ENCODE results near the gene CDH23. TPM values are rescaled to one million over a fixed set of nuclear protein-coding genes. Genes with fewer than 3 reads are reported as not detected.

The CDH23 gene
- total and polyA plus RNA-seq, 9 of the 15 experiments (the other 6 are each of a cell fraction or from before 2014, with no cell fraction given) = 0.18 to 1.2 (median 0.47) TPM

DNA sequence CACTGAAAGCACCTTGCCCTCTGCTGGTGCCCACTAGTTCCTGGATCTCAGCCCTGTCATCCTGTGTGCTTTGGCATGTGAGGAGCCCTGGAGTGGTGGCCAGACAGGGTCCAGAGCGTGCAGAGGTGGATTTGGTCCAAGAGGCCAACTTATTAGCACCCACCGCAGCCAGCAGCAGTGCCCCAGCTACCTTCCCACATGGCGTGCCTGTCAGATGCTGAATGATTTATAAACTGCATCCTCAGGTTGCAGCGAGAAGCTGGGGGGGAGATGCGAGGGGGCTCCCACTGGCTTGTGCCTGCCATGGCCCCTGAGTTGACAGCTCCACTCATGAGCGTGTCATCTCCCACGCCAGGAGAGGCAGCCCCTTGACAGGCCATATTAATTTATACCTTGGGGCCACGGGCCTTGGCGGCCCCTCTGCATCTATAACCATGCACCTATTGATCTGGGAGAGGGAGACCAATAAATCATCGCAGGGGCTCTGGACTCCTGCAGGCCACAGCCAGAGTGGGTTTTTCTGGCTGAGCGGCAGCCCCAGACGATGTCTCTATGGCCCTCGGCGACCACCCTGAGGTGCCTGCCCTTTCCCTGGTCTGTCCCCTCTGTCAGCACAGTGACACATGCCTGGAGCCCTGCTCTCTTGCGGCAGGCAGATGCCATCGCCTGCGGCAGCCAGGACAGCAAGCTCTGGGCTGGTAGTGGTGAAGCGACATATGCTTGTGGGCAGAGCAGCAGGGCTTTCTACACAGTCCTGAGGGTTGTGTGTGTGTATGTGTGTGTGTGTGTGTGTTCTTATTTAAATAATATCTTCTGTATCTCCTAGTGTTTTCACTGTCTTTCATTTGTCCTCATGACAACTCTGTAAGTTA lies 120.8 kb downstream of the CDH23 start:
- Histone ChIP-seq H2AFZ (ENCODE audit: low read depth, low read length) (no peak overlapping the region), H3K27ac (ENCODE audit: extremely low read depth, low read depth, low read length) (no peak overlapping the region), H3K79me2 (ENCODE audit: control insufficient read depth, insufficient read depth, low read length) (no peaks in the 10 kb centered on the region), H3K36me3 (ENCODE audit: control insufficient read depth, insufficient read depth, low read length) (no peaks in the 10 kb centered on the region), H3K27me3 (ENCODE audit: control insufficient read depth in 2 of 2, insufficient read depth in 2 of 2, low read length in 2 of 2) (peaks cover 41 to 74% of the 10 kb centered on the region in 2 experiments), H3K4me3 (no peak overlapping the region), H3K9me3 (replicated peaks; ENCODE audit: control insufficient read depth, insufficient read depth, low read depth, low read length) (no peaks in the 10 kb centered on the region), H3K9ac (ENCODE audit: insufficient read depth in 1 of 2, low read depth in 2 of 2, low read length in 2 of 2) (peak overlapping the region in 1 of 2 experiments; percentile 23; a peak in 1 of 4 replicates), H3K9me1 (ENCODE audit: control insufficient read depth, insufficient read depth, low read length) (no peaks in the 10 kb centered on the region), H4K20me1 (replicated peaks; ENCODE audit: control insufficient read depth, insufficient read depth, low read length) (peaks cover 23% of the 10 kb centered on the region), H3K4me2 (ENCODE audit: insufficient read depth, low read length) (no peak overlapping the region), H3K4me1 (replicated peaks in 1 of 2; ENCODE audit: control insufficient read depth in 2 of 2, insufficient read depth in 2 of 2, low read length in 2 of 2) (no peaks in the 10 kb centered on the region)
- intact Hi-C loops (cut with micrococcal nuclease) = no loop called here
- in situ Hi-C loops (cut with MboI) = no loop called here
- ATAC-seq (no peak), FAIRE-seq (no peak), DNase-seq (ENCODE audit: extremely low read depth in 1 of 4, low spot score in 3 of 4) (no peak)
- no TSS peak for BruUV-seq (replicated peaks)
- ChIA-PET POLR2A (interaction anchor here (0.5 to 1.5 kb wide), 8 partner anchors 12 to 630 kb away, joined by 3 to 4 read pairs (median 3); no protein-coding TSS in a partner anchor), CTCF (ENCODE audit: low intra/inter-chr PET ratio) (no interaction called here)
- WGBS (ENCODE audit: insufficient coverage, low coverage, missing lambda C conversion rate) = 6% methylated on average over 17 of the region's 18 CpGs
- TF ChIP-seq, protein P1, sequence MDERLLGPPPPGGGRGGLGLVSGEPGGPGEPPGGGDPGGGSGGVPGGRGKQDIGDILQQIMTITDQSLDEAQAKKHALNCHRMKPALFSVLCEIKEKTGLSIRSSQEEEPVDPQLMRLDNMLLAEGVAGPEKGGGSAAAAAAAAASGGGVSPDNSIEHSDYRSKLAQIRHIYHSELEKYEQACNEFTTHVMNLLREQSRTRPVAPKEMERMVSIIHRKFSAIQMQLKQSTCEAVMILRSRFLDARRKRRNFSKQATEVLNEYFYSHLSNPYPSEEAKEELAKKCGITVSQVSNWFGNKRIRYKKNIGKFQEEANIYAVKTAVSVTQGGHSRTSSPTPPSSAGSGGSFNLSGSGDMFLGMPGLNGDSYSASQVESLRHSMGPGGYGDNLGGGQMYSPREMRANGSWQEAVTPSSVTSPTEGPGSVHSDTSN (CRISPR knock-in tag; IDR thresholded peaks at IDR 0.05; ENCODE audit: low read depth) = no peak
- TF ChIP-seq, protein P1 (tag; conservative IDR thresholded peaks at IDR 0.05; ENCODE audit: low read depth) = 0 out of 2 replicates have a peak, but pooled peaks have one; percentile 9
- TF ChIP-seq, protein P2, sequence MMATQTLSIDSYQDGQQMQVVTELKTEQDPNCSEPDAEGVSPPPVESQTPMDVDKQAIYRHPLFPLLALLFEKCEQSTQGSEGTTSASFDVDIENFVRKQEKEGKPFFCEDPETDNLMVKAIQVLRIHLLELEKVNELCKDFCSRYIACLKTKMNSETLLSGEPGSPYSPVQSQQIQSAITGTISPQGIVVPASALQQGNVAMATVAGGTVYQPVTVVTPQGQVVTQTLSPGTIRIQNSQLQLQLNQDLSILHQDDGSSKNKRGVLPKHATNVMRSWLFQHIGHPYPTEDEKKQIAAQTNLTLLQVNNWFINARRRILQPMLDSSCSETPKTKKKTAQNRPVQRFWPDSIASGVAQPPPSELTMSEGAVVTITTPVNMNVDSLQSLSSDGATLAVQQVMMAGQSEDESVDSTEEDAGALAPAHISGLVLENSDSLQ (IDR thresholded peaks at IDR 0.05) = peak; percentile 50; the same call in 1 of the 2 replicates
- TF ChIP-seq EZH2 (IDR thresholded peaks at IDR 0.05; ENCODE audit: borderline replicate concordance, low read depth, low read length) = no peak
- no peak for TF ChIP-seq PHF8 (IDR thresholded peaks at IDR 0.05; ENCODE audit: borderline replicate concordance, low read length)
